HG03354 (cell line): ENCODE measurements around the gene SNRNP27.
"Not testable (repeated sequence)": the region's sequence is repeated elsewhere in the genome, so short reads cannot be mapped to it uniquely, and the experiment has no call there.

Source experiments
- ATAC-seq: cut with Tn5 transposase; IDR thresholded peaks from one replicate; pipeline ENCODE4 v1.9.1; 2021; ENCODE audit warnings: mild to moderate bottlenecking; ENCODE audit not compliant: unreplicated experiment, poor library complexity, severe bottlenecking

Gene SNRNP27

GRCh38 chr2:69893684-69894551 lies at the start of gene SNRNP27:
Gene SNRNP27 (plus strand): TSS chr2:69893956. CDS start chr2:69893985, 29 bp downstream.
- ATAC-seq = peak; percentile 87

- ATAC-seq = no peak
These were observed 49.8 kb upstream of the SNRNP27 start for GRCh38 chr2:69843993-69844392.

- ATAC-seq = no peak
These were observed 49.2 kb upstream of the SNRNP27 start for GRCh38 chr2:69844560-69844959.

GRCh38 chr2:69846182-69847067 lies 47.3 kb upstream of the SNRNP27 start:
- no peak for ATAC-seq

- ATAC-seq = no peak
These were observed 46.5 kb upstream of the SNRNP27 start for GRCh38 chr2:69847068-69847828.

- no peak for ATAC-seq
These were observed 45.5 kb upstream of the SNRNP27 start for GRCh38 chr2:69848186-69848790.

GRCh38 chr2:69858261-69858660 lies 35.5 kb upstream of the SNRNP27 start:
- ATAC-seq = no peak

- no peak for ATAC-seq
These were observed 30.5 kb upstream of the SNRNP27 start for GRCh38 chr2:69863298-69863697.

GRCh38 chr2:69888451-69888850 lies 5.3 kb upstream of the SNRNP27 start:
- ATAC-seq = no peak

- no peak for ATAC-seq
These were observed 4.5 kb upstream of the SNRNP27 start for GRCh38 chr2:69889302-69889701.

- no peak for ATAC-seq
These were observed 2.9 kb upstream of the SNRNP27 start for GRCh38 chr2:69890881-69891280.

GRCh38 chr2:69892838-69893424 lies 825 bp upstream of the SNRNP27 start:
- ATAC-seq = not testable (repeated sequence)

- not testable (repeated sequence) for ATAC-seq
These were observed 981 bp downstream of the SNRNP27 start for GRCh38 chr2:69894737-69895136.

- no peak for ATAC-seq
These were observed 8.6 kb downstream of the SNRNP27 start for GRCh38 chr2:69902213-69902922.

GRCh38 chr2:69907216-69907615 lies 13.5 kb downstream of the SNRNP27 start:
- ATAC-seq = no peak

GRCh38 chr2:69911985-69912563 lies 18.3 kb downstream of the SNRNP27 start:
- ATAC-seq = no peak

GRCh38 chr2:69914164-69914949 lies 20.6 kb downstream of the SNRNP27 start:
- ATAC-seq = peak; percentile 90
